ENCODE data around the gene CES2.
A peak's percentile ranks its signal among the peaks of the same experiment; 100 is the strongest.

The CES2 gene

GRCh38 chr16:66975302-66975893 lies 40.1 kb downstream of the CES2 start:
- DNase-seq (ENCODE audit: extremely low read depth, insufficient read length): no peak
- Histone ChIP-seq H3K27me3 (replicated peaks; ENCODE audit: control insufficient read depth, insufficient read depth, low read length) (no peaks in the 10 kb centered on the region), H3K36me3 (ENCODE audit: control insufficient read depth, insufficient read depth, low read length) (no peaks in the 10 kb centered on the region), H3K4me3 (replicated peaks; ENCODE audit: low read depth, low read length) (no peak overlapping the region)
- no peak for TF ChIP-seq CTCF (IDR thresholded peaks at IDR 0.05; ENCODE audit: insufficient read depth, low read length, poor library complexity, severe bottlenecking)

- no peak overlapping the region for H3K4me3 ChIP-seq (replicated peaks; ENCODE audit: low read depth, low read length)
- no peaks in the 10 kb centered on the region for H3K36me3 ChIP-seq (ENCODE audit: control insufficient read depth, insufficient read depth, low read length)
- no peaks in the 10 kb centered on the region for H3K27me3 ChIP-seq (replicated peaks; ENCODE audit: control insufficient read depth, insufficient read depth, low read length)
- DNase-seq (ENCODE audit: extremely low read depth, insufficient read length): no peak
- TF ChIP-seq CTCF (IDR thresholded peaks at IDR 0.05; ENCODE audit: insufficient read depth, low read length, poor library complexity, severe bottlenecking): no peak
These were observed 41.4 kb downstream of the CES2 start for GRCh38 chr16:66976746-66977145.

- TF ChIP-seq CTCF (IDR thresholded peaks at IDR 0.05; ENCODE audit: insufficient read depth, low read length, poor library complexity, severe bottlenecking): peak; percentile 88
- no peak overlapping the region for H3K4me3 ChIP-seq (replicated peaks; ENCODE audit: low read depth, low read length)
These were observed 42.2 kb downstream of the CES2 start for GRCh38 chr16:66977341-66978113.

GRCh38 chr16:66979011-66979717 lies 43.8 kb downstream of the CES2 start:
- no peak for DNase-seq (ENCODE audit: extremely low read depth, insufficient read length)
- H3K4me3 ChIP-seq (replicated peaks; ENCODE audit: low read depth, low read length): no peak overlapping the region
- H3K27me3 ChIP-seq (replicated peaks; ENCODE audit: control insufficient read depth, insufficient read depth, low read length): no peaks in the 10 kb centered on the region
- no peak for TF ChIP-seq CTCF (IDR thresholded peaks at IDR 0.05; ENCODE audit: insufficient read depth, low read length, poor library complexity, severe bottlenecking)
- no peaks in the 10 kb centered on the region for H3K36me3 ChIP-seq (ENCODE audit: control insufficient read depth, insufficient read depth, low read length)

More at GRCh38 chr16:66977341-66978113, 42.2 kb downstream of the CES2 start:
- Histone ChIP-seq H3K27me3 (replicated peaks; ENCODE audit: control insufficient read depth, insufficient read depth, low read length) (no peaks in the 10 kb centered on the region), H3K36me3 (ENCODE audit: control insufficient read depth, insufficient read depth, low read length) (no peaks in the 10 kb centered on the region)
- peak; percentile 63 for DNase-seq (ENCODE audit: extremely low read depth, insufficient read length)

- Histone ChIP-seq H3K27me3 (replicated peaks; ENCODE audit: control insufficient read depth, insufficient read depth, low read length) (no peaks in the 10 kb centered on the region), H3K36me3 (ENCODE audit: control insufficient read depth, insufficient read depth, low read length) (no peaks in the 10 kb centered on the region), H3K4me3 (replicated peaks; ENCODE audit: low read depth, low read length) (no peak overlapping the region)
- no peak for DNase-seq (ENCODE audit: extremely low read depth, insufficient read length)
- no peak for TF ChIP-seq CTCF (IDR thresholded peaks at IDR 0.05; ENCODE audit: insufficient read depth, low read length, poor library complexity, severe bottlenecking)
These were observed 47.7 kb downstream of the CES2 start for GRCh38 chr16:66983033-66983432.
